NCI-H146 treated with DMSO at 0.1 percent for 48 hours (cell line): ENCODE data around the gene NMT1.
A peak's percentile ranks its signal among the peaks of the same experiment; 100 is the strongest.

ENCODE experiments used
- DNase-seq: peaks from one replicate; lab custom pipeline; 2025; ENCODE audit not compliant: unreplicated experiment; lab: John Stamatoyannopoulos, UW

NMT1 gene

GRCh38 chr17:45077643-45078042, 16.5 kb downstream of the NMT1 start:
- no peak for DNase-seq

GRCh38 chr17:45081047-45081703, 20.1 kb downstream of the NMT1 start:
- DNase-seq, result no peak

GRCh38 chr17:45086391-45086790, 25.3 kb downstream of the NMT1 start:
- DNase-seq, result no peak

- DNase-seq, result no peak
These were observed 25.9 kb downstream of the NMT1 start for GRCh38 chr17:45086865-45087503.

GRCh38 chr17:45087504-45087975, 26.4 kb downstream of the NMT1 start:
- no peak for DNase-seq

- DNase-seq, result no peak
These were observed 26.9 kb downstream of the NMT1 start for GRCh38 chr17:45087978-45088377.

GRCh38 chr17:45088741-45089140, 27.6 kb downstream of the NMT1 start:
- no peak for DNase-seq

GRCh38 chr17:45090711-45091110, 29.6 kb downstream of the NMT1 start:
- DNase-seq, result no peak

- no peak for DNase-seq
These were observed 30.8 kb downstream of the NMT1 start for GRCh38 chr17:45091778-45092425.

GRCh38 chr17:45092911-45093430, 31.9 kb downstream of the NMT1 start:
- no peak for DNase-seq

GRCh38 chr17:45093444-45094110, 32.5 kb downstream of the NMT1 start:
- DNase-seq, result no peak

GRCh38 chr17:45096141-45096540, 35.0 kb downstream of the NMT1 start:
- DNase-seq, result no peak

- DNase-seq, result no peak
These were observed 35.8 kb downstream of the NMT1 start for GRCh38 chr17:45096926-45097325.

- DNase-seq, result no peak
These were observed 37.2 kb downstream of the NMT1 start for GRCh38 chr17:45098081-45098868.

GRCh38 chr17:45098869-45099616, 37.9 kb downstream of the NMT1 start:
- DNase-seq, result peak; percentile 36

GRCh38 chr17:45101546-45101882, 40.4 kb downstream of the NMT1 start:
- no peak for DNase-seq

- DNase-seq, result no peak
These were observed 41.0 kb downstream of the NMT1 start for GRCh38 chr17:45101883-45102811.

- DNase-seq, result no peak
These were observed 41.7 kb downstream of the NMT1 start for GRCh38 chr17:45102856-45103255.

GRCh38 chr17:45103269-45103795, 42.2 kb downstream of the NMT1 start:
- DNase-seq, result no peak
